ENCODE data around the gene MEGF6. TPM values are rescaled to one million over a fixed set of nuclear protein-coding genes. Genes with fewer than 3 reads are reported as not detected.

MEGF6 gene
- total and polyA plus RNA-seq, 2 of the 8 experiments (the other 6 are each of a cell fraction or from before 2014, with no cell fraction given): 4.1 to 14.8 TPM

DNA sequence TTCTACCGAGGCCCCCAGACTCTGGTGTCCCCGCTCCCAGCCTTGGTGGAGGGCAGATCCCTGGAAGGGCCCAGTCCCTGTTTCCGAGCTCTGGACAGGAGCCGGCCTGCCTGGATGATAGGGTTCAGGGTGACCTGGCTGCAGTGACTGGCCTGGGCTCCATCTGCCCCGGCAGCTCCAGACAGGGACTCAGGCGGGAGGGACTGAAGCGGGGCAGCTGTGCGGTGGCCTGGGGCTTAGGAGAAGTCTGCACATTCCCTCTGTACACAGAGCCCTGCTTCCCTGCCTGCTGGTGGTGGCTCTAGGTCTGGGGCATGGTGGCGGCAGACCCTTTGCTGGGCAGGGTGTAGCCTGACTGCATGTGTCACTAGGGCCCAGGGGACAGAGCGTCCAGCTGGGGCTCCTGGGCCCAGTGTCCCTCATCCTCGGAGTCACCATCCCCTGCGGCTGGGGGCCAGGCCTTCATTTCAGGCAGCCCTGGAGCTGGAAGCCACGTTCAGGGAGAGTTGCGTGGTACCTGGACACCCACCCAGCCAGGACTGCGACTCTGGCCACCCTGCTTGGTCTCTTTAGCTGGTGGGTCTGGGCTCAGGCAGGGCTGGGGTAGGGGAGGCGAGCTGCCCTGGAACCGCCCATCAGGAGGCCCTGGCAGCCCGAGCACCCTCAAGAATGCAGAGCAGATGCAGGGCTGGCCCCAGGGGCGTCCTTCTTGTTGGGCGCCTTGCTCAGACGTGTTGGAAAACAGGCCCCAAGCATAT, 147.2 kb downstream of the MEGF6 start (continued):
- TF ChIP-seq, protein P1, sequence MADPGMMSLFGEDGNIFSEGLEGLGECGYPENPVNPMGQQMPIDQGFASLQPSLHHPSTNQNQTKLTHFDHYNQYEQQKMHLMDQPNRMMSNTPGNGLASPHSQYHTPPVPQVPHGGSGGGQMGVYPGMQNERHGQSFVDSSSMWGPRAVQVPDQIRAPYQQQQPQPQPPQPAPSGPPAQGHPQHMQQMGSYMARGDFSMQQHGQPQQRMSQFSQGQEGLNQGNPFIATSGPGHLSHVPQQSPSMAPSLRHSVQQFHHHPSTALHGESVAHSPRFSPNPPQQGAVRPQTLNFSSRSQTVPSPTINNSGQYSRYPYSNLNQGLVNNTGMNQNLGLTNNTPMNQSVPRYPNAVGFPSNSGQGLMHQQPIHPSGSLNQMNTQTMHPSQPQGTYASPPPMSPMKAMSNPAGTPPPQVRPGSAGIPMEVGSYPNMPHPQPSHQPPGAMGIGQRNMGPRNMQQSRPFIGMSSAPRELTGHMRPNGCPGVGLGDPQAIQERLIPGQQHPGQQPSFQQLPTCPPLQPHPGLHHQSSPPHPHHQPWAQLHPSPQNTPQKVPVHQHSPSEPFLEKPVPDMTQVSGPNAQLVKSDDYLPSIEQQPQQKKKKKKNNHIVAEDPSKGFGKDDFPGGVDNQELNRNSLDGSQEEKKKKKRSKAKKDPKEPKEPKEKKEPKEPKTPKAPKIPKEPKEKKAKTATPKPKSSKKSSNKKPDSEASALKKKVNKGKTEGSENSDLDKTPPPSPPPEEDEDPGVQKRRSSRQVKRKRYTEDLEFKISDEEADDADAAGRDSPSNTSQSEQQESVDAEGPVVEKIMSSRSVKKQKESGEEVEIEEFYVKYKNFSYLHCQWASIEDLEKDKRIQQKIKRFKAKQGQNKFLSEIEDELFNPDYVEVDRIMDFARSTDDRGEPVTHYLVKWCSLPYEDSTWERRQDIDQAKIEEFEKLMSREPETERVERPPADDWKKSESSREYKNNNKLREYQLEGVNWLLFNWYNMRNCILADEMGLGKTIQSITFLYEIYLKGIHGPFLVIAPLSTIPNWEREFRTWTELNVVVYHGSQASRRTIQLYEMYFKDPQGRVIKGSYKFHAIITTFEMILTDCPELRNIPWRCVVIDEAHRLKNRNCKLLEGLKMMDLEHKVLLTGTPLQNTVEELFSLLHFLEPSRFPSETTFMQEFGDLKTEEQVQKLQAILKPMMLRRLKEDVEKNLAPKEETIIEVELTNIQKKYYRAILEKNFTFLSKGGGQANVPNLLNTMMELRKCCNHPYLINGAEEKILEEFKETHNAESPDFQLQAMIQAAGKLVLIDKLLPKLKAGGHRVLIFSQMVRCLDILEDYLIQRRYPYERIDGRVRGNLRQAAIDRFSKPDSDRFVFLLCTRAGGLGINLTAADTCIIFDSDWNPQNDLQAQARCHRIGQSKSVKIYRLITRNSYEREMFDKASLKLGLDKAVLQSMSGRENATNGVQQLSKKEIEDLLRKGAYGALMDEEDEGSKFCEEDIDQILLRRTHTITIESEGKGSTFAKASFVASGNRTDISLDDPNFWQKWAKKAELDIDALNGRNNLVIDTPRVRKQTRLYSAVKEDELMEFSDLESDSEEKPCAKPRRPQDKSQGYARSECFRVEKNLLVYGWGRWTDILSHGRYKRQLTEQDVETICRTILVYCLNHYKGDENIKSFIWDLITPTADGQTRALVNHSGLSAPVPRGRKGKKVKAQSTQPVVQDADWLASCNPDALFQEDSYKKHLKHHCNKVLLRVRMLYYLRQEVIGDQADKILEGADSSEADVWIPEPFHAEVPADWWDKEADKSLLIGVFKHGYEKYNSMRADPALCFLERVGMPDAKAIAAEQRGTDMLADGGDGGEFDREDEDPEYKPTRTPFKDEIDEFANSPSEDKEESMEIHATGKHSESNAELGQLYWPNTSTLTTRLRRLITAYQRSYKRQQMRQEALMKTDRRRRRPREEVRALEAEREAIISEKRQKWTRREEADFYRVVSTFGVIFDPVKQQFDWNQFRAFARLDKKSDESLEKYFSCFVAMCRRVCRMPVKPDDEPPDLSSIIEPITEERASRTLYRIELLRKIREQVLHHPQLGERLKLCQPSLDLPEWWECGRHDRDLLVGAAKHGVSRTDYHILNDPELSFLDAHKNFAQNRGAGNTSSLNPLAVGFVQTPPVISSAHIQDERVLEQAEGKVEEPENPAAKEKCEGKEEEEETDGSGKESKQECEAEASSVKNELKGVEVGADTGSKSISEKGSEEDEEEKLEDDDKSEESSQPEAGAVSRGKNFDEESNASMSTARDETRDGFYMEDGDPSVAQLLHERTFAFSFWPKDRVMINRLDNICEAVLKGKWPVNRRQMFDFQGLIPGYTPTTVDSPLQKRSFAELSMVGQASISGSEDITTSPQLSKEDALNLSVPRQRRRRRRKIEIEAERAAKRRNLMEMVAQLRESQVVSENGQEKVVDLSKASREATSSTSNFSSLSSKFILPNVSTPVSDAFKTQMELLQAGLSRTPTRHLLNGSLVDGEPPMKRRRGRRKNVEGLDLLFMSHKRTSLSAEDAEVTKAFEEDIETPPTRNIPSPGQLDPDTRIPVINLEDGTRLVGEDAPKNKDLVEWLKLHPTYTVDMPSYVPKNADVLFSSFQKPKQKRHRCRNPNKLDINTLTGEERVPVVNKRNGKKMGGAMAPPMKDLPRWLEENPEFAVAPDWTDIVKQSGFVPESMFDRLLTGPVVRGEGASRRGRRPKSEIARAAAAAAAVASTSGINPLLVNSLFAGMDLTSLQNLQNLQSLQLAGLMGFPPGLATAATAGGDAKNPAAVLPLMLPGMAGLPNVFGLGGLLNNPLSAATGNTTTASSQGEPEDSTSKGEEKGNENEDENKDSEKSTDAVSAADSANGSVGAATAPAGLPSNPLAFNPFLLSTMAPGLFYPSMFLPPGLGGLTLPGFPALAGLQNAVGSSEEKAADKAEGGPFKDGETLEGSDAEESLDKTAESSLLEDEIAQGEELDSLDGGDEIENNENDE (IDR thresholded peaks at IDR 0.05; ENCODE audit: insufficient replicate concordance, low read length): no peak
- no peak for TF ChIP-seq CBX5 (IDR thresholded peaks at IDR 0.05; ENCODE audit: low read depth, low read length)
- no peak for TF ChIP-seq TAF7 (optimal IDR thresholded peaks at IDR 0.05; ENCODE audit: borderline replicate concordance, low read depth, low read length)
- TF ChIP-seq RXRA (IDR thresholded peaks at IDR 0.05; ENCODE audit: insufficient read depth, low read depth, low read length): no peak
- TF ChIP-seq, protein P2, sequence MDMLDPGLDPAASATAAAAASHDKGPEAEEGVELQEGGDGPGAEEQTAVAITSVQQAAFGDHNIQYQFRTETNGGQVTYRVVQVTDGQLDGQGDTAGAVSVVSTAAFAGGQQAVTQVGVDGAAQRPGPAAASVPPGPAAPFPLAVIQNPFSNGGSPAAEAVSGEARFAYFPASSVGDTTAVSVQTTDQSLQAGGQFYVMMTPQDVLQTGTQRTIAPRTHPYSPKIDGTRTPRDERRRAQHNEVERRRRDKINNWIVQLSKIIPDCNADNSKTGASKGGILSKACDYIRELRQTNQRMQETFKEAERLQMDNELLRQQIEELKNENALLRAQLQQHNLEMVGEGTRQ (IDR thresholded peaks at IDR 0.05; ENCODE audit: low read length): no peak
- no peak for TF ChIP-seq SP1 (IDR thresholded peaks at IDR 0.05; ENCODE audit: low read depth, low read length)
- no peak for TF ChIP-seq EGR1 (IDR thresholded peaks at IDR 0.05; ENCODE audit: borderline replicate concordance, low read depth, low read length)
- no peak for TF ChIP-seq JUND (IDR thresholded peaks at IDR 0.05; ENCODE audit: low read length)
- TF ChIP-seq TAF1 (IDR thresholded peaks at IDR 0.05; ENCODE audit: low read depth, low read length): no peak
- TF ChIP-seq POLR2A (IDR thresholded peaks at IDR 0.05; ENCODE audit: control extremely low read depth in 1 of 2, low read depth in 2 of 2, low read length in 2 of 2): no peak

Data from H1 (cell line).